NCI-H1092 (cell line): Measurements from ENCODE around the gene CDH10.

Experiments used
- DNase-seq: peaks from one replicate; lab custom pipeline; 2025; lab: John Stamatoyannopoulos, UW

CDH10 gene

GRCh38 chr5:24598956-24599355 is 45.8 kb downstream of the CDH10 start:
- DNase-seq = no peak

GRCh38 chr5:24595329-24595728 is 49.4 kb downstream of the CDH10 start:
- DNase-seq = no peak

GRCh38 chr5:24591426-24591825 is 53.4 kb downstream of the CDH10 start:
- DNase-seq = no peak

DNA sequence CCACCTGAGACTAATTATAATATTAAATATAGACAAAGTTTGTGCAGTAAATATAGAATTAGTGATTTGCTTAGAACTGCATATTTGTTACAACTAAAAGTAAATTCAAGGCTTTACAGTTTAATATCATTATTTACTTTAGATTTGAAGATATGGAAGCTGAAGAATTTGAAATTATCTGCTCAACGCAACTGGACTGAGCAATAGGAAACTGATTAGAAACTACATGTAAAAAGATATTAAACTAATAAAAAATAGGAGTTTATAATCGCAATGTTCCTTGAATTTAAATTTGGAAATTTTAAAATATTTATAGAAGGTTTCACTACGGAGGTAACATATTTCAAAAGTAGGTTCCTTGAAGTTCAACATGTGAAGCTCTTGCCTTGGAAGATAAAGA is 55.2 kb downstream of the CDH10 start:
- DNase-seq = no peak

DNA sequence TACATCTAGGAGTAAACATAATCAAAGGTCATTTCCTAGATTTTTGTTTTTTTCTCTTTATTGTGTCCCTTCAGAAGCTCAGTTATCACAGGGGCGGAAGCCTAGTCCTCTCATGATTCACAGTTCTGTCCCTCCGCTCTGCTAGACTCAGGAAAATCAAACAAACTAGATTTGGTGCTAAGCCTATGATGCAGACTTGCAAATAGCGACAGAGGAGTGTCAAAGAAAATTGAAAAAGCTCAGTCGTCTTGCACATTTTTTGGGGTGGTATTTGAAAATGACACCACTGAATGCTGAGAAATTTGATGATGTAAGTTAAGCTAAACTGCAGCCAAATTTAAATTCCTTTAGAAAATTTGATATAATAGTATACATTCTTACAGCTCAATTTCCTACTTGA is 59.0 kb downstream of the CDH10 start:
- no peak for DNase-seq

GRCh38 chr5:24571302-24571701 is 73.5 kb downstream of the CDH10 start:
- no peak for DNase-seq

DNA sequence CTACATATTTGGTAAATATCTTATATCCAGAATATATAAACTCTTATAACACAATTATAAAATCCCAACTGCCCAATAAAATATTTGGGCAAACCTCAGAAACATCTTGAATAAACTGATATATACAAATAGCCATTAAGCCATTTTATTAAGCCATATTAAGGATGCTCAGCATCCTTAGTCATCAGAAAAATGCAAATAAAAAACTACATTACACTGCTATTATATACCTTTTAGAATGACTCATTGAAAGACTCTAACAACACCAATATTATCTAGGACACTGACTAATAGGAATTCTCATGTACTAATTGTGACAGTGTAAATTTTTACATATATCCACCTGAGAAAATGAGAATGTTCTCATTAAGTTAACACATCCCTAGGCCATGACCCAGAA is 77.8 kb downstream of the CDH10 start:
- no peak for DNase-seq

- DNase-seq = no peak
Measured at GRCh38 chr5:24555229-24555628, 89.5 kb downstream of the CDH10 start.

- DNase-seq = peak; percentile 88
Measured at GRCh38 chr5:24547132-24547531, 97.6 kb downstream of the CDH10 start.

DNA sequence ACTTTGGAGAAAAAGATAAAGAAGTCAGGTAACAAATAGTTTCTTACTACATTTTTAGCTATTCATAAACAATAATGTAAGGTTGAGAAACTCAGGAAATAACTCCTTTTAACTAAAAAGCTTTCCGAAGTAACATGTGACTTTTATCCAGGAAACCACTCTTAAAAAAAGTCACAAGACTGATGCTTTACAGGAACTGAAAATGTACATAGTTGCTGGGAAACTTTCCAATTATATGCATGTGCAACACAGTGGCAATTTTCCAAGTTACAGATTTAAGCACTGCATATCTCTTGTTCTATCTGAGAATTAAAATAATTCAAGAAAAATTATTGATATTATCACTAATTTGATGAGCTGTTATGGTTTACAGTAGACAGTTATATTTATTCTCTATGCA is 105.2 kb downstream of the CDH10 start:
- DNase-seq = no peak

DNA sequence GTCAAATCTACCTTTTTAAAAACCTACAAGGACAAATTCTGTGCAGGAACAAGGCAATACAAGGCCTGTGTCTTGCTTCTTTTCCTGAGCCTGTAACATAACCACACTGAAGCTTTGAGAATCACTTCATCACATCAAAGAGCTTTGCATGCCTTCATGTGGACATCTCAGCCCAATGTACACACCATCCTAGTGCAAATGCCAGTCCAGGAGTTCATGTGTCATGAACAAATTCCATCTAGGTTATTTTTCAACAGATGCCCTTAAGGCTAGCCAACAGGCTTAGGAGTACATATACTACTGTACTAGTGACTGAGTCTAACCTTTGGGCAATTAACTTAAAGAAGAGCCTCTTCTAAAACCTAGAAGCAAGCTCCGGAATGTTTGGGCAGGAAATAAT is 106.4 kb downstream of the CDH10 start:
- DNase-seq = no peak

GRCh38 chr5:24535646-24536045 is 109.1 kb downstream of the CDH10 start:
- DNase-seq = no peak

- no peak for DNase-seq
Measured at GRCh38 chr5:24530906-24531305, 113.9 kb downstream of the CDH10 start.

- no peak for DNase-seq
Measured at GRCh38 chr5:24525414-24525813, 119.4 kb downstream of the CDH10 start.

- no peak for DNase-seq
Measured at GRCh38 chr5:24512423-24512822, 132.4 kb downstream of the CDH10 start.

DNA sequence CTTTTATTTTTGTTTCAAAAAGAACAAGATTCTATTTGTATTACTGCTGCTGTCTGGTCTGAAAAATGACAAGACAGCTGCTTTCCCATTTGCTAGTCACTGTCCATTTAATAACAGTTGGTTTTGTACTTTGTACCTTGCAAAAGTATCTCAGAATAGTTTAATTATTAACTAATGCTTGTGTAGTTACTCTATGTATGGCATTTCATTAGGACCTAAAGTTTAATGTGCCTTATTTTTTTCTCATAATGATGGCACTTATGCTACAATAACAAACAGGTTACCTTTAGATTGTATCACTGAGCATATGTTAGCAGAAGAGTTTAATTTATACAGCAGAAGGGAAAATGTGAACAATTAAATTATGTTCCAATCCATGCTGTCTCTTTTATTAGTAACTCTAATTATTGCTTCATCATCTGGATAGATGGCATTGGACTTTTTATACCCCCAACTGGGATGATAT is 134.2 kb downstream of the CDH10 start:
- no peak for DNase-seq

DNA sequence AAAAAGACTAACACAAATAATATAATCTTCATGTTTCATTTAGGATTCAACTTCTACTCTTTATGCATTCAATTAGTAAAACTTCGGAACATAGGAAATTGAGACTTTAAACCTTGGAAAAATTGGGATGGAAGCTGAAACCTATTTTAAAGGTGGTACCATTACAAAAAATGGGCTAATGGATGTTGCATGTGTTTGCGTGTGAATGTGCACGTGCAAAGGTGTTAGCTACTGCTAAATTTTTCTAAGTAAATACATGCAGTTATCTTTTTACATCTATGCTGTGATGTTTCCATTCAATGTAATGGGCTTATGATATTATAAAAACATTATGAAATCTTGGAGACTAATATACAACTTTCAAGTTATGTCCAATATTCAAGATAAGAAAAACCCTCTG is 134.8 kb downstream of the CDH10 start:
- DNase-seq = no peak

DNA sequence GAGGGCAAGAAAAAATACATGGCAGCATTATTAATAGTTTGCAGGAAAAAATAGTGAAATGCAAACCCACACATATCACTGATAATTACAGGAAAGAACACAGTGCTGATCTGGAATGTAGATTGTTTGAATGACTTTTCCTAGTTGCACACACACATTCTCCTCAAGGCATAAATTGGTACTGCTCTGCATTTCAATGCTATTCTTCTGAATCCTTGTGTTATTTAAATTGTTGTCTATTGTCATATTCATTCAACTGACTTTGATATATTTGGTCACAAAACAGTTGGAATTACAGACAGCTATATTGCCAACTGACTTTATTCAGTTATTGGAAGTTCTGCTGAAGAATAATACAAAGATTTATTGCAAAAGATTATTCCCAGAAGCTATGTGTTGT is 139.5 kb downstream of the CDH10 start:
- no peak for DNase-seq

- no peak for DNase-seq
Measured at GRCh38 chr5:24497591-24498157, 147.1 kb downstream of the CDH10 start.

DNA sequence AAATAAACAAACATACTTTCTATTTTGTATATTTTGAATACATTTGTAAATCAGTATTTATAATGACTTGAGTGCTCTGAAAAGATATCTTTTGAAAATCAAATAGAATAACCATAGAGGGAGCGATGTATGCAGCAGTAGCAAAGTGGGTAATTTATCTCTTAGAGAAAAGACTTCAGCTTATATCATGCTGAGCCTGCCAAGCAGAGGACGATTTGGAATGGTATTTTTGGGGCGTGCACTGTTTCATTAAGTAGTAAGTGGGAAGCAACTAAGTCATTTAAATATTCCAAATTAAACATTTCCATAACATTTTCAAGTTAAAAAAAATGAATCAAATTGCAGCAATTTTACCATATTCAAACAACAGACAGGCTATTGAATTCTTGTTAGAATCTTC is 147.6 kb downstream of the CDH10 start:
- no peak for DNase-seq

GRCh38 chr5:24496268-24496667 is 148.5 kb downstream of the CDH10 start:
- no peak for DNase-seq

DNA sequence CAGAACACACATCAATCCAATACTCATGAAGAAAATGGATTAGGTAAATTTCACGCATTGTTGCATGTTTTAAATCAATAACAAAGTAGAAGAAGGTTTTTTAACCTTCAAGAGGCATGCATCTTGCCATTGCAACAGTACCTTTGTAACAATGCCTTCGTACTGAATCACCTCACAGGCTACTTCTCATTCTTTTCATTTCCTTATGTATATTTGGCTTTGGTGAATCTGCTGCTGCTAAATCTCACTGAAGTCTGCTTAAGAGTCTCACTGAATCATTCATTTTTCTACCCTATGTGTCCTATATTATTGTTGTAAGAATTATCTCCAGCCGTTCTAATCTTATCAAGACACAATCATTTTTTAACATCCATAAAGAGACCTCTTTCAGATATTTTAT is 152.5 kb downstream of the CDH10 start:
- DNase-seq = no peak

GRCh38 chr5:24491490-24491889 is 153.3 kb downstream of the CDH10 start:
- DNase-seq = no peak

DNA sequence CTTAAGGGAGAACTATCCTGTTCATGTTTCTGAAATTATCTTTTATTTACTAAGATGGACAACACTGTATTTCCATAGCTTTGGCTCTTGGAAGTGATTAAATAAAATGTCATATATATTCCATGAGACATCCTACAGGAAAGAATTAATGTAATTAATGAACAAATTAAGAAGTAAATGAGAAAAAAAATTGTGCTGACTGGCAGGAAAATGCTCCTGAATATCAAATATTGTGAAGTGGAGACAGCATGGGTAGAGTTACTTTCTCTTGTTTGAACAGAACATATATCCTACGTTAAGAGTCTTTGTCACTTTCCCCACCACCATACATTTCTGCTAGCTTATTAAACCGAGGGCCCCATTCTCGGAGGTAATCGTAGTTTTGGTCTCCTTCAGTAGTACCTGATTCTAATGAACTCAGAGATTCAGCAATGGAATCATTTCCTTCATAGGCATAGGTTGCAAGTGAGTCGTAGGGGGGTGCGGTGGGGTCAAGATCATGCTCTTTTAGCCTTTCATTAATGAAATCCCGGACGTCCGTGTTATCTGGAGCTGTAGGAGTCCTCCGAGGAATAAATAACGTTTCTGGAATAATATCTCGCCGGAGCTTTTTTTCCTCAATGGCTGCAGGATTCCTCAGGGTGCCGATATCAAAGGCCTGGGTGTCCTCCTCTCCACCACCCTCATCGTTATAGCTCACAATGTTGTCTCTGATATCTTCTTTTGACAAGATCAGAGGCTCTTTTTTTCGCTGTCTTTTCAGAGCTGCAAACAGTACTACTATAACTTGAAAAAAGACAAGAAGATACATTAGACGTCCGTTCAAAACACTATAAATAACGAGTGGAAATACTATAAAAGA is 157.2 kb downstream of the CDH10 start:
- no peak for DNase-seq
